Left ventricle myocardium inferior (tissue), 1 donor: ENCODE data around the gene SELENOM. TPM values are rescaled to one million over a fixed set of nuclear protein-coding genes. Genes with fewer than 3 reads are reported as not detected.

Experiments used
- DNase-seq: peaks from one replicate; pipeline ENCODE4 v3.0.0-alpha.2; 2020
- H3K27ac ChIP-seq: fragments of 200-600 bp; replicated peaks from 2 replicates; pipeline ENCODE4 v1.8.0; 2021
- H3K27me3 ChIP-seq: fragments of 200-600 bp; 2 replicates; pipeline ENCODE4 v1.8.0; 2021; ENCODE audit warnings: low read depth
- H3K36me3 ChIP-seq: fragments of 200-600 bp; 2 replicates; pipeline ENCODE4 v1.8.0; 2021
- H3K4me1 ChIP-seq: fragments of 200-600 bp; 2 replicates; pipeline ENCODE4 v1.8.0; 2021
- H3K4me3 ChIP-seq: fragments of 200-600 bp; 2 replicates; pipeline ENCODE4 v1.8.0; 2021; ENCODE audit warnings: mild to moderate bottlenecking, moderate library complexity
- H3K9me3 ChIP-seq: fragments of 200-600 bp; replicated peaks from 2 replicates; pipeline ENCODE4 v1.8.0; 2021
- CTCF ChIP-seq: fragments of 200-600 bp; IDR thresholded peaks from 2 replicates; pipeline ENCODE4 v1.8.0; 2021; ENCODE audit warnings: antibody characterized with exemption, mild to moderate bottlenecking, borderline replicate concordance
- intact Hi-C: fragments of 100-400 bp; cut with micrococcal nuclease; formaldehyde crosslinking; loops from one replicate; pipeline ENCODE4 v1.11.0; 2022
- total RNA-seq: library from RNA; stranded (reverse); fragmentation: NEBNext Ultra II Directional; extraction: Animal tissue kit (Norgen Biotek cat#: 25700); gene quantifications from one replicate; pipeline ENCODE4 v1.2.1, GENCODE V29; 2021
- donor health status: DM: no; HTN: yes; CAD: no; lungs with severe emphysema.

The SELENOM gene
- total RNA-seq, 1 donor from 2014 or later, result 51.5 TPM

DNA sequence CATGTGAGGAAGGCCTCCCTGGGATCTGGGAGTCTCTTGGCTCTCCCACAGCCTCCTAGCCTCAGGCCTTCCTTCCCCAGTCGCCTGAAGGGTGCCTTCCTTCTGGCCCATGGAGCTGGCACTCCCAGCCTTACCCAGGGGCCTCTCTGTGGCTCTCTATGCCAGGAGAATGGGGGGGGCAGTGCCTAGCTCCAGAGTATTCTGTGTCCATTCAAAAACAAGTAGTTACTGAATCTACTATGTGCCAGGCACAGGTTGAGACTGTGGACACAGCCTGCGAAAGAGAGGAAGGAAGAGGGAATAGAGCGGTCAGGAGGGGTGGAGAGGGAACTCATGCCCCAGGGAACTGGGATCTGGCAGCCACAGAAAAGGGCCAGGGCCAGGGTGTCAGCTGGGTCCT is 35.7 kb upstream of the SELENOM start:
- intact Hi-C loops, result no loop called here
- Histone ChIP-seq H3K27me3 (peaks cover 22% of the 10 kb centered on the region), H3K27ac (no peak overlapping the region), H3K4me1 (peaks cover 12% of the 10 kb centered on the region), H3K4me3 (no peak overlapping the region), H3K36me3 (no peaks in the 10 kb centered on the region), H3K9me3 (no peaks in the 10 kb centered on the region)
- TF ChIP-seq CTCF, result no peak
- no peak for DNase-seq

- no peaks in the 10 kb centered on the region for H3K9me3 ChIP-seq
- H3K4me1 ChIP-seq, result peaks cover 9% of the 10 kb centered on the region
- no peaks in the 10 kb centered on the region for H3K36me3 ChIP-seq
- H3K27ac ChIP-seq, result no peak overlapping the region
- intact Hi-C loops, result no loop called here
- H3K27me3 ChIP-seq, result peaks cover 26% of the 10 kb centered on the region
- no peak for TF ChIP-seq CTCF
- DNase-seq, result no peak
- no peak overlapping the region for H3K4me3 ChIP-seq
Observed at GRCh38 chr22:31142285-31142684, 34.9 kb upstream of the SELENOM start.

GRCh38 chr22:31141551-31141950 is 34.2 kb upstream of the SELENOM start:
- DNase-seq, result no peak
- H3K27me3 ChIP-seq, result peaks cover 26% of the 10 kb centered on the region
- intact Hi-C loops, result no loop called here

DNA sequence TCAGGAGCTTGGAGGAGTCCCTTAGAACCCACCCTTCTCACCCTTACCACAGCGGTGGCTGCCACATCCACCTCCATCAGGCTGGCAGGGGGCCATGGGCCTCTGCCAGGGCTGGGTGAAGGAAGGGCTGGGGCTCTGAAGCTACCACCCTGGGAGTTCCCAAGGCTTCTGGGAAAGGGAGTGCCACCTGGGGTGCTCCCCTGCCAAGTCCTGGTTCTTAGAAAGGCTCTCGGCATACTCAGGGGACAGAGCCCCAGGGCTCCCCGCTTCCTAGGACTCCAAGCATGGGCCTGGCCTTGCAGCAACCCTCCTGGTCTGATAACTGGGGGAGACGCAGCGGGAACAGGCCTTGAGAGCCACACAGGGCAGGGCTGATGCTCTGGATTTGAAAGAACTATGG is 33.4 kb upstream of the SELENOM start:
- H3K4me1 ChIP-seq, result peaks cover 9% of the 10 kb centered on the region
- no peak for DNase-seq
- H3K27me3 ChIP-seq, result peaks cover 26% of the 10 kb centered on the region
- H3K9me3 ChIP-seq, result no peaks in the 10 kb centered on the region
- H3K4me3 ChIP-seq, result no peak overlapping the region
- intact Hi-C loops, result no loop called here
- H3K27ac ChIP-seq, result no peak overlapping the region
- TF ChIP-seq CTCF, result no peak
- H3K36me3 ChIP-seq, result no peaks in the 10 kb centered on the region

More at GRCh38 chr22:31141551-31141950, 34.2 kb upstream of the SELENOM start:
- peaks cover 9% of the 10 kb centered on the region for H3K4me1 ChIP-seq
- no peak overlapping the region for H3K27ac ChIP-seq
- no peak overlapping the region for H3K4me3 ChIP-seq
- no peak for TF ChIP-seq CTCF
- no peaks in the 10 kb centered on the region for H3K9me3 ChIP-seq
- no peaks in the 10 kb centered on the region for H3K36me3 ChIP-seq

GRCh38 chr22:31139866-31140716 is 32.7 kb upstream of the SELENOM start, which contains the start of gene PLA2G3:
Gene PLA2G3, minus strand, starts transcription at chr22:31140508. Its CDS starts 154 bp downstream, at chr22:31140354.
- Histone ChIP-seq H3K27me3 (peaks cover 26% of the 10 kb centered on the region), H3K9me3 (no peaks in the 10 kb centered on the region), H3K4me1 (peaks cover 9% of the 10 kb centered on the region), H3K27ac (no peak within 1 kb of the TSS), H3K4me3 (no peak within 1 kb of the TSS), H3K36me3 (no peaks in the 10 kb centered on the region)
- intact Hi-C loops, result no loop called here
- no peak for DNase-seq
- no peak for TF ChIP-seq CTCF
